ENCODE results near the gene GNG2. TPM values are rescaled to one million over a fixed set of nuclear protein-coding genes. Genes with fewer than 3 reads are reported as not detected.

GNG2 gene
- total and polyA plus RNA-seq, 9 of the 15 experiments (the other 6 are each of a cell fraction or from before 2014, with no cell fraction given): 0.18 TPM; not detected in 8

- no peak overlapping the region for H3K4me2 ChIP-seq (ENCODE audit: insufficient read depth, low read length)
- H3K79me2 ChIP-seq (ENCODE audit: control insufficient read depth, insufficient read depth, low read length): no peaks in the 10 kb centered on the region
- no peaks in the 10 kb centered on the region for H3K4me1 ChIP-seq (replicated peaks in 1 of 2; ENCODE audit: control insufficient read depth in 2 of 2, insufficient read depth in 2 of 2, low read length in 2 of 2)
- intact Hi-C loops (cut with micrococcal nuclease) (no loop called here), in situ Hi-C loops (cut with MboI) (no loop called here)
- ChIA-PET POLR2A (no interaction called here), CTCF (ENCODE audit: low intra/inter-chr PET ratio) (no interaction called here)
- no TSS peak for BruUV-seq (replicated peaks)
- ATAC-seq: no peak
- FAIRE-seq: no peak
- no peaks in the 10 kb centered on the region for H3K36me3 ChIP-seq (ENCODE audit: control insufficient read depth, insufficient read depth, low read length)
- peaks cover 2% of the 10 kb centered on the region for H3K9me3 ChIP-seq (replicated peaks; ENCODE audit: control insufficient read depth, insufficient read depth, low read depth, low read length)
- H3K27ac ChIP-seq (ENCODE audit: extremely low read depth, low read depth, low read length): no peak overlapping the region
- 0% methylated on average over 2 of the region's 2 CpGs for WGBS (ENCODE audit: insufficient coverage, low coverage, missing lambda C conversion rate)
- DNase-seq (ENCODE audit: extremely low read depth in 1 of 4, low spot score in 3 of 4): no peak
- H3K9ac ChIP-seq (ENCODE audit: insufficient read depth in 1 of 2, low read depth in 2 of 2, low read length in 2 of 2): no peak overlapping the region
- H3K27me3 ChIP-seq (ENCODE audit: control insufficient read depth in 2 of 2, insufficient read depth in 2 of 2, low read length in 2 of 2): peaks cover 3 to 4% of the 10 kb centered on the region in 2 experiments; a peak in 2 of 5 replicates
- H2AFZ ChIP-seq (ENCODE audit: low read depth, low read length): no peak overlapping the region
- no peak overlapping the region for H3K4me3 ChIP-seq
- H4K20me1 ChIP-seq (replicated peaks; ENCODE audit: control insufficient read depth, insufficient read depth, low read length): no peaks in the 10 kb centered on the region
- no peaks in the 10 kb centered on the region for H3K9me1 ChIP-seq (ENCODE audit: control insufficient read depth, insufficient read depth, low read length)
- no peak for TF ChIP-seq TBP (optimal IDR thresholded peaks at IDR 0.05; ENCODE audit: low read depth, low read length)
- no peak for TF ChIP-seq SIRT6 (IDR thresholded peaks at IDR 0.05; ENCODE audit: low read depth, low read length)
- no peak for TF ChIP-seq HDAC6 (IDR thresholded peaks at IDR 0.05; ENCODE audit: low read depth, low read length)
- TF ChIP-seq FOXP1 (CRISPR knock-in tag; IDR thresholded peaks at IDR 0.05): no peak
- no peak for TF ChIP-seq ZBTB2 (IDR thresholded peaks at IDR 0.05)
- no peak for TF ChIP-seq PRDM10 (IDR thresholded peaks at IDR 0.05; ENCODE audit: partially characterized antibody)
- TF ChIP-seq REST (IDR thresholded peaks at IDR 0.05; ENCODE audit: borderline replicate concordance): no peak
- no peak for TF ChIP-seq REST (CRISPR knock-in tag; IDR thresholded peaks at IDR 0.05; ENCODE audit: low read depth)
Measured at GRCh38 chr14:51931308-51931707, 70.9 kb downstream of the GNG2 start.
